HG03108 (cell line): Measurements from ENCODE around the gene SLC47A1.

Source experiments
- ATAC-seq: cut with Tn5 transposase; IDR thresholded peaks from one replicate; pipeline ENCODE4 v1.9.1; 2021; ENCODE audit warnings: moderate library complexity; ENCODE audit not compliant: unreplicated experiment

Gene SLC47A1

DNA sequence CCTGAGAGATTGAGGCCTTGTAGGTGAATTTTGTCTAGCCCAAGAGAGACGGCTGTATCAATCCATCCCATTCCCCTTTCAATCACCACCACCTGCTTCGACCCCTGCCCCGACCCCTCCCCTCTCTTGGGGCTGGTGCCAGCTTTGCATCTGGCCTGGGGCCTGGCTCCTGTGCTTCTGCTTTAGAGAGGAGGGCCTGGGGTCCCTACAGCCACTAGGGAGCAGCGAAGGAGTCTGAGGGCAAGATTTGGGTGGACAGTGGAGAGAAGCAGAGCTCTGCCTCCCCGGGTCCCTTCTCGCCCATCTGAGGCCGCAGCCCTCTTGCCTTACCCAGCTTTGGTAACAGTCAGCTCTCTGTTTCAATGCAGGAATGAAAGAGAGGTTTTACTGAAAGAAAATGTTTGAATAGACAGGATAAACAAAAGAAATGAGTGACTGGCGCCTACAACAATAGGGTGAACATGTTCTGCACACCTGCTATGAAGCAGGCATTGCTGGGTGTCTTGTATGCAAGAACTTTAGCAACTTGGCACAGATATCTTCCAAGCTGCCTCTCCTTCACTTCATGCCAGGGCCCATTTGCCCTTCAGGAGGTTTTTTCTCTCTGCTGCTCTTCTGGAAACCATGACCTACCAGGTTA, 57.4 kb downstream of the SLC47A1 start:
- no peak for ATAC-seq

DNA sequence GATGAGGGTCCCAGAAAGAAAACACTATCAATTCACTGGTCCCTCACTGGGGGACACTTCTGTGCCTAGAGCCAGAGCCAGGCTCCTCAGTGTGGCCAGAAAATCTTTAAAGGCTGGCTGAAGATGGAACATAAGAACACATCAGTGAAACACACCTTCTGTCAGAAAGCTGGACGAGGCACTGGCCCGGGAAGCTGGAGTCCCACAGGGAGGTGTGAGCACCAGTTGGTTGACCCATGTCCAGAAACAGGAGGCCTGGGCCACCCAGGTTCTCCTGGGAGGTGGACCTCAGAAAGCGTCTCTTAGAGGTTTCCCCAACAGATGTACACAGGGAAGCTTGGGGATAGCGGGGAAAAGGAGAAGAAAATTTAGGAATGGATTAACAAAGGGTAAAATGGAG, 58.7 kb downstream of the SLC47A1 start:
- ATAC-seq = no peak

DNA sequence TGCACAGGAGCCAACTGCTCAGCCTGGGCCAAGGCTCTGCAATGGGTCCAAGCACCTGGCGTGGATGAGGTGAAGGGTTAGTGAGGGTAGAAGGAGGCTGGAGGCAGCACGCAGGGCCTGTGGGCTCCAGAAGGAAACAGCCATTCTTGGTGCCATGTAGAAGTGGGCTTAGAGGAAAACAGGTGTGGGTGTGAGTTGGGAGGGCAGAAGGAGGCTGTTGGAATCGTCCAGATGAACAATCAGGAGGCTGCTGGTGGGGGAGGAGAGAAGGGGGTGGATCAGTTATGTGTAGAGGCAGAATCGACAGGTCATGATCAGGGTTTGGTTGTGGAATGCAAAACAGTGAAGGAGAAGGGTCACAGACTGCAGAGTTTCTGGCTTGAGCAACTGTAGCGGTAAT, 63.2 kb downstream of the SLC47A1 start:
- ATAC-seq = no peak

- ATAC-seq = no peak
Observed at GRCh38 chr17:19610311-19610710, 76.7 kb downstream of the SLC47A1 start.

DNA sequence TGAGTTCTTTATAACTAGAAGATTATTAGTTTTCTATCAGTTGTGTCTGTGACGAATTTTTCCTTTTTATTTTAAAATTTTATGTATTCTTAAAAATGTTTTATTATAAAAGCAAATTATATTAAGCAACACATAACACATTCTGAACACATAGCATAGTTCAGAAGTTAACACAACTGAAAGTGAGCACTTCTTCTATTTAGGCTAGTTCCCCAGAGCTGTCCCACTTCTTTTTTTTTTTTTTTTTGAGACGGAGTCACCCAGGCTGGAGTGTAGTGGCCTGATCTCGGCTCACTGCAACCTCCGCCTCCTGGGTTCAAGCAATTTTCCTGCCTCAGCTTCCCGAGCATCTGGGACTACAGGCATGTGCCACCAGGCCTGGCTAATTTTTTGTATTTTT, 77.2 kb downstream of the SLC47A1 start:
- no peak for ATAC-seq

GRCh38 chr17:19613979-19614378, 80.3 kb downstream of the SLC47A1 start:
- ATAC-seq = no peak

GRCh38 chr17:19614900-19615299, 81.2 kb downstream of the SLC47A1 start:
- ATAC-seq = no peak

GRCh38 chr17:19618015-19618414, 84.4 kb downstream of the SLC47A1 start:
- no peak for ATAC-seq

DNA sequence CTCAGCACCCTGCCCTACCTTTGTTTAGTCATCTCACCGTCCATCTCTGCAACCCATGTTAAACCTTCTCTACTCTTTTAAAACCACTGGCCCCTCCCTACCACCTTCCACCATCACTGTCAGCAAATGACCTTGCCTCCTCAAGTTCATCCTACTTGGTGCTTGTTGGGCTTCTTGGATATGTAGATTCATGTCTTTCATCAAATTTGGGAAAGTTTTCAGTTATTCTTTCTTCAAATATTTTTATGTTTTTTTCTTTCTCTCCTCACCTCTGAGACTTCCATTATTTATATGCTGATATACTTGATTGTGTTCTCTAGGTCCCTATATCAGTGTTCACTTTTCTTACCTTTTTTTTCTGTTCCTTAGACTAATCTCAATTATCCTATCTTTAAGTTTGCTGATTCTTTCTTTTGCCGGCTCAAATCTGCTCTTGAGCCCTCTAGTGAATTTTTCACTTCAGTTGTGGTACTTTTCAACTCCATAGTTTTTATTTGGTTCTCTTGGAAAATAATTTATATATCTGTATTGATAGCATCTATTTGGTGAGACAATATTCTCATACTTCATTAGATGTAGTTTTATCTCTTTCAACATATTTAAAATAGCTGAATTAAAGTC, 86.2 kb downstream of the SLC47A1 start:
- no peak for ATAC-seq

DNA sequence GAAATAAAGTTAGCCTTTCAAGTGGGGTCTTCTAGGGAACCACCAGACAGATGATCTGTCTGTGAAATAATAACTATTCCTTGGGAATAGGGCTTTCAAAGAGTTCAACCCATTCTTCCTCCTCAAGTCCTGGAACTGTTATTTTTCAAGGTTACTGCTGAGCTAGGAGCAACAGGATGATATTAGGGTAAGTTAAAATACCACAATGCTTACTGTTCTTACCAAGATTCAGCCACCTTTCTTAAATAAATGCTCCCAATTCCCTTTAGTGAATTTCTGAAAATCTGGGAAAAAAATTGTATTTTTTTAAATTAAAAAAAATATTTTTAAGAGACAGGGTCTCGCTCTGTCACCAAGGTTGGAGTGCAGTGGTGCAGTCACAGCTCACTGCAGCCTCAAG, 88.0 kb downstream of the SLC47A1 start:
- ATAC-seq = no peak

GRCh38 chr17:19626079-19626478, 92.4 kb downstream of the SLC47A1 start:
- no peak for ATAC-seq
